NCI-H2196 (cell line): ENCODE data around the gene NUP153.
A peak's percentile ranks its signal among the peaks of the same experiment; 100 is the strongest.
"Not testable (repeated sequence)": the region's sequence is repeated elsewhere in the genome, so short reads cannot be mapped to it uniquely, and the experiment has no call there.

Source experiments
- DNase-seq: peaks from one replicate; lab custom pipeline; 2025; ENCODE audit not compliant: unreplicated experiment; lab: John Stamatoyannopoulos, UW

Gene NUP153

GRCh38 chr6:17612048-17612447, 94.7 kb downstream of the NUP153 start:
- DNase-seq = no peak

DNA sequence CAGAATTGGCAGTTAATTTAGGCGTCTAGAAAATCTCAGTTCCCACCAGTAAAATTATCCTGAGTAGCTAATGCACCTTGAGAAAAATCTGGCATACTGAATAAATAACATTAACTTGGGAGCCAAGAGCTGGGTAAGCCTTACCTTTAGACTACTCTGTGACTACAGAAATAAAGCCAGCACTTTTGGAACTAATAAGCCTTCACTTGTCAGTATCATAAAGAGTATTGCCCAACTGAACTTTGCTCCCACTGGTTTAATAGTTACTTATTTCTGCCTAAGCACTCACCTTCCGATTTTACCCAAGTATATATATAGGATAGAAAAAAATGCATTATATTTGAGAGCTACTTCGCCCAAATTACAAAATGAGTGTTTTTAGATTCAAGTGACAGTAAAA, 95.9 kb downstream of the NUP153 start:
- DNase-seq = no peak

GRCh38 chr6:17606606-17607005, 100.1 kb downstream of the NUP153 start:
- DNase-seq = no peak

DNA sequence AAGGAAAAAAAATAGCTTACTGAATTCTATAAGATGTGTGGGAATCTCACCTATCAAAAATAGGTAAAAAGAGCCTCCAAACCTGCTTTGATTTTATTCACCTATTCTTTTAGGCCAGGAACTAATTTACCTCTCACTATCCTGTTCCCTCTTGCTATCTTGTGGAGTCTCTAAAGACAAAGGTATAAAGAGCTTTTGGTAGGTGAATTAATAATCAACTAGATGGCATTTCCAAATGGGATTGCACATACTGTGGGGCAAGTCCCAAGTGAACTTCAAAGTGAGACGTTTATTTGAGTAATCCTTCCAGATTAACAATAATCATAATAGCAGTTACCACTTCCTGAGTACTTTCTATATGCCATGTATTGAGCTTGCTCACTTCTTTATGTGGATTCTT, 103.8 kb downstream of the NUP153 start:
- no peak for DNase-seq

GRCh38 chr6:17601386-17601703, 105.4 kb downstream of the NUP153 start:
- no peak for DNase-seq

- DNase-seq = no peak
Observed at GRCh38 chr6:17600527-17601385, 106.0 kb downstream of the NUP153 start.

DNA sequence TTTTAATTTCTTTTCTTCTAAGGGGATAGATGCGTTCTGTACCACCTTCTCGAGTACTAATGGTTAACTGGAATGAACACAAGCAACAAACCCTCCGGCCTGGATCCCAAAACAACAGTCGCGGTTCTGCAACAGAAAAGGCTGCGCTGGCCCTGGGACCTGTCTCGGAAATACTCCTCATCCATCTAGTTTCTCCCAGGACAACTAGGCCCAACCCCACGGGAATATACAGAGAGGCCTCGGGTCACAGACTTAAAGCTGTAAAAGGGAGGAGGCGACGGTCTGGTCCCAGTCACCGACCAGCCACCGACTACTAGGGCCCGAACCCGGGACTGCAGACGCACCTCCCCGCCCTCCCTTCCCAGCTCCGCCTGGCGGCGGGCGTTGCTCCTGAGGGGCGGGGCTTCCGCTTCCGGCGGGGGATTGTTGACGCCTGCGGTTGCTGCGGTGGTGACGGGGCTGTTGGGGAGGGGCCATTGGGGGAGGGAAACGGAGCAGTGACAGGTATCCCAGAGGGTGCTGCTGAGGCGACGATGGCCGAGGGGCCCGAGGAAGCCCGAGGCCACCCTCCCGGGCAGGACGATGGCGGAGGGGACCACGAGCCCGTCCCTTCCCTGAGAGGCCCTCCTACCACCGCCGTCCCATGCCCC, 106.7 kb downstream of the NUP153 start, which contains the start of gene FAM8A1:
Gene FAM8A1 (plus strand): TSS at position 426 of the 650 bp plus-strand sequence. CDS start 108 bp downstream, at position 534.
- DNase-seq = peak; percentile 92

DNA sequence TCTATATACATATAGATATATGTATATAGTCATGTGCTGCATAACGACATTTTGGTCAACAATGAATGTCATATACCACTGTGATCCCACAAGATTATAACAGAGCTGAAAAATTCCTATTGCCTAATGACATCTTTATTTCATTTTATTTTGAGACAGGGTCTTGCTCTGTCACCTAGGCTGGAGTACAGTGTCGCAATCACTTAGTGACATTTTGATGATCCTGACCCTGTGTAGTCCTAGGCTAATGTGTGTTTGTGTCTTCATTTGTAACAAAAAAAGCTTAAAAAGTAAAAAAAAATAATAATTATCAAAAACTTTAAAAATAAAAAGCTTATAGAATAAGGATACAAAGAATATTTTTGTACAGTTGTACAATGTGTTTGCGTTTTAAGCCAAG, 110.6 kb downstream of the NUP153 start:
- DNase-seq = no peak

DNA sequence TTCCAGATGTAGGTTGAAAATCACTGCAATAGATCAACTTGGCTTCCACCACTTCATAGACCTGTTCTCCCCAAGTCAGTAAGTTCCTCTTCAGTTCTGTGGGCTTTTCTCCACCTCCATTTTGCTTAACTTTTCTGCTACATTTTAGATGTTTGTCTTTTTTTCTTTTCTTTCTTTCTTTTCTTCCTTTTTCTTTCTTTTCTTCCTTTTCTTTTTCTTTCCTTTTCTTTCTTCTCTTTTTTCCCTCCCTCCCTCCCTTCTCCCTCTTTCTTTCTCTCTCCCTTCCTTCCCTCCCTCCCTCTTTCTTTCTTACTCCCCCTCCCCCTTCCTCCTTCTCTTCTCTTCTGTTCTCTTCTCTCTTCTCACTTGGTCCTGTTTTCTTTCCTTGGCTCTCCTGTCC, 113.5 kb downstream of the NUP153 start:
- DNase-seq = no peak

- no peak for DNase-seq
Observed at GRCh38 chr6:17591287-17591686, 115.4 kb downstream of the NUP153 start.

DNA sequence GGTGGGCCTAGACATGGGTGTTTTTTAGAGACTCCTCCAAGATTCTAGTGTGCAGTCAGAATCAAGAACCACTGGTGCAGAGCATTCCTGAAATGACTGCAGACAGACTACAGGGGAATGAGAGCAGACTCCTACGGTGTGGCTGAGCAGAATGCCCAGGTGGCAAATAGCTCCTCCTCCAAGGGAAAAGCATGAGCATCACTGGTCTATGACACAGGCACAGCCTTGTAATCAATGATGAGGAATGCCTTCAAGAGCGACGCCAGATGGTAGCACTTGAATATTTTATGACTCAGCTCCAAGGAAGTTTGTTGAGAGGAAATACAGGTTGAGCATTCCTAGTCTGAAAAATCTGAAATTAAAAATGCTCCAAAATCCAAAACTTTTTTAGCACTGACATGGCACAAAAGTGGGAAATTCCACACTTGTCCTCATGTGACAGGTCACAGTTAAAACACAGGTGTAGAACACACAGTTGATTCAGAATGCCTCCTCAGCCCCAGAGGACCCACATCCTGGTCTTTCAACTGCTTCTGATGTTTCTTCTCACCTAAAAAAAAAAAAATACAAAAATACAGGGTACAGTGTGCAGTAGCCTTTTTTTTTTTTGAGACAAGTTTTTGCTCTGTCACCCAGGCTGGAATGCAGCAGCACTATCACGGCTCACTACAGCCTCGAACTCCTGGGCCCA, 117.2 kb downstream of the NUP153 start:
- peak; percentile 32 for DNase-seq

GRCh38 chr6:17588011-17588410, 118.7 kb downstream of the NUP153 start:
- DNase-seq = no peak

DNA sequence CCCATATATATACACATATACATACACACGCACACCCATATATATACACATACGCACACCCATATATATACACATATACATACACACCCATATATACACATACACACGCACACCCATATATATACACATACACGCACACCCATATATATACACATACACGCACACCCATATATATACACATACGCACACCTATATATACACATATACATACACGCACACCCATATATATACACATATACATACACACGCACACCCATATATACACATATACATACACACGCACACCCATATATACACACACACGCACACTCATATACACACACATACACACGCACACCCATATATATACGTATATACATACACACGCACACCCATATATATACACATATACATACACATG, 120.1 kb downstream of the NUP153 start:
- not testable (repeated sequence) for DNase-seq

DNA sequence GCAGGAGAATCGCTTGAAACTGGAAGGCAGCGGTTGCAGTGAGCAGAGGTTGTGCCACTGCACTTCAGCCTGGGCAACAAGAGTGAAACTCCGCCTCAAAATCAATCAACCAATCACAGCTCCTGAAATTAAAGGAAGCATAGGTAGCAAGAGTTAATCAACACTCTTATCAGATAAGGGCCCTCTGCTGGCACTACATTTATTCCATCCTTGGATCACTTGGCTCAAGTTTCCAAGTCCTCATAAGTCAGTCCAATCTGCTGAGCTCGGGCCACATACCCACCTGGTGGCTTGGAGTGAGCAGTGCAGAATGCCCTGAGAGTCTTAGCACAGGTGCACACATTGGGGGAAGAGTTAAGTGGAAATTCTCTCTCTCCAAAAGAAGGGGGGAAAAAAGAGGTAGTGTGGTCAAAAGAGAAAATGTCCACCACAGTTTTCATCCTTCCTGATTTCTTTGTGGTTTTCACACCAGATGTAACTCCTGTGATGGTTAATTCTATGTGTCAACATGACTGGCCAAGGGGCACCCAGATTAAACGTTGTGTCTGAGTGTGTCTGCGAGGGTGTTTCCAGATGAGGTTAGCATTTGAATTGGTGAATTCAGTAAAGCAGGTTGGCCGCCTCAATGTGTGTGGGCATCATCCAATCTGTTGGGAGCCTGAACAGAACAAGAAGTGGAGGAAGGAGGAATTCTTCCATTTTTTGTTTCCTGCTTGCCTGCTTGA, 120.8 kb downstream of the NUP153 start:
- DNase-seq = peak; percentile 10

DNA sequence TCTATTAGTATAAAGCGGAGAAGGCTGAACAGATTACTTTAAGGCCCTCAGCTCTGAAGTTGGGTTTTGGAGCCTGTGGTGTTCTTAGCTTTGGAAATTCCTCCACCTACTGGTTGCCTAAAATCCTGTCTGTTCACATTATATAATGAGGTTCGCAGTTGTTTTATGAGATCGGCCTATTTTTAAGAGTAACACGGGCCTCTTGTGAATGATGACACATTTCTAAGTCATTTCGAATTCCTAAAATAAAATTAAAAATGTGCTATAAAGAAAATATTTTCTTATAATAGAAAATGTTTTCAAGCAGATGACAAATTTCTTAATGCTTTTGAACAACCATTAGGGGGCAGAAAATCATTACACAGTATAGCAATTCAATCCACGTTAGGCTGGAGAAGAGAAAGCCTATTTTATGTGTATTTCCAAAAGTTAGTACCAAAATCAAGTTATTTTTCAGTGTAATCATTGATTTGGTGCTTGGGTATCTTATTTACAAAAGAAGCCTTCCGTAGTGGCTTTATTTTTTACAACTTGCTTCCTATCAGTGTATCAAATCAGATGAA, 122.4 kb downstream of the NUP153 start:
- peak; percentile 19 for DNase-seq

- DNase-seq = no peak
Observed at GRCh38 chr6:17583811-17584210, 122.9 kb downstream of the NUP153 start.

DNA sequence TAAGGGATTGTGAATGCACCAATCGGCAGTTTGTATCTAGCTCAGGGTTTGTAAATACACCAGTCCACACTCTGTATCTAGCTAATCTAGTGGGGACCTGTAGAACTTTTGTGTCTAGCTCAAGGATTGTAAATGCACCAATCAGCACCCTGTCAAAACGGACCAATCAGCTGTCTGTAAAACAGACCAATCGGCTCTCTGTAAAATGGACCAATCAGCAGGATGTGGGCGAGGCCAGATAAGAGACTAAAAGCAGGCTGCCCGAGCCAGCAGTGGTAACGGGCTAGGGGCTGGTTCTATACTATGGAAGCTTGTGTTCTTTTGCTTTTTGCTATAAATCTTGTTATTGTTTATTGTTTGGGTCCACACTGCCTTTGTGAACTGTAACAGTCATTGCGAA, 125.4 kb downstream of the NUP153 start:
- DNase-seq = not testable (repeated sequence)

- DNase-seq = no peak
Observed at GRCh38 chr6:17580518-17581048, 126.1 kb downstream of the NUP153 start.

GRCh38 chr6:17577059-17577458, 129.7 kb downstream of the NUP153 start:
- DNase-seq = no peak

DNA sequence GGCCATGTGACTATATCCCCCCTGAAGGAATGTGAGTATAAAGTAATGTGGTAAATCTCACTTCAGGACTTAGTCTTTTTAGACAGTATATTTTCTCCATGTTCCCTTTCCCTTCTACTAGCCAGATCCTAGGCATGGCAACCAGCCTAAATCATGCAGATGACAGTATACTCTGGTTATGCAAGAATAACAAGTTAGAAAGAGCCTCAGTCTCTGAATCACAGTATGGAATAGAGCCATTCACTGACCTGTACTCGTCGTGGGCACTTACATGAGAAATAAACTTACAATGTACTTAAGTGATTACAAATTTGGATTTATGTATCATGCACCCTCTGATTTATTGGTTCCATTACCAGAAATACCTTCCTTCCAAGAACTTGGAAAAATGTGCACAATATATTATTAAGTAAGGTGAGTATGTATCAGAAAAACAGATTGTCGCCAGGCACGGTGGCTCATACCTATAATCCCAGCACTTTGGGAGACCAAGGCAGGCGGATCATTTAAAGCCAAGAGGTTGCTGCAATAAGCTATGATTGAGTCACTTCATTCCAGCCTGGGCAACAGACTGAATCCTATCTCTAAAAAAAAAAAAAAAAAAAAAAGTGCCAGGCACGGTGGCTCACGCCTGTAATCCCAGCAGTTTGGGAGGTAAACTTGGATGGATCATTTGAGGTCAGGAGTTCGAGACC, 131.7 kb downstream of the NUP153 start:
- DNase-seq = no peak
